Measurements from ENCODE around the gene KRT13. TPM values are rescaled to one million over a fixed set of nuclear protein-coding genes. Genes with fewer than 3 reads are reported as not detected.

Gene KRT13
- total and polyA plus RNA-seq, 12 donors: 0.54 to 20.0 (median 3.5) TPM; not detected in 7

DNA sequence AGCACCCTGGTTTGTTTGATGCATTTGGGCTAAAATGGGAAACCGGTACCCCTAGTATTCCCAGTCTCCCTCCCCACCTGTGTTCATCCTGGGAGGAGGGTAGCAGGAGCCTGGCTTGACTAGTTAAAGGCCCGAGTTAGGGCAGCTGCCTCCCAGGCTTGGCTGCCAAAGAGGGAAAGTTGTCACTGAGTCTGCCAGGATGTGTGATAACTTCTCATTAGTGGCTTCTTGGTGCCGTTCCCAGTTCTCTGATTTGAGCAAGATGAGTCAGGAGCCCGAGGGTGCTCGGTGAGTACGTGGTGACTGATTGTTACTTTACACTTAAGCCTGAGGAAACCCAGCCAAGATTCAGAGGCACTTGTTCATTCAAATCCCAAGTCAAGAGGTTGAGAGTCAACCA lies 40.7 kb downstream of the KRT13 start:
- no peaks in the 10 kb centered on the region for H3K27me3 ChIP-seq
- H3K4me3 ChIP-seq: no peak overlapping the region
- TF ChIP-seq, protein P1, sequence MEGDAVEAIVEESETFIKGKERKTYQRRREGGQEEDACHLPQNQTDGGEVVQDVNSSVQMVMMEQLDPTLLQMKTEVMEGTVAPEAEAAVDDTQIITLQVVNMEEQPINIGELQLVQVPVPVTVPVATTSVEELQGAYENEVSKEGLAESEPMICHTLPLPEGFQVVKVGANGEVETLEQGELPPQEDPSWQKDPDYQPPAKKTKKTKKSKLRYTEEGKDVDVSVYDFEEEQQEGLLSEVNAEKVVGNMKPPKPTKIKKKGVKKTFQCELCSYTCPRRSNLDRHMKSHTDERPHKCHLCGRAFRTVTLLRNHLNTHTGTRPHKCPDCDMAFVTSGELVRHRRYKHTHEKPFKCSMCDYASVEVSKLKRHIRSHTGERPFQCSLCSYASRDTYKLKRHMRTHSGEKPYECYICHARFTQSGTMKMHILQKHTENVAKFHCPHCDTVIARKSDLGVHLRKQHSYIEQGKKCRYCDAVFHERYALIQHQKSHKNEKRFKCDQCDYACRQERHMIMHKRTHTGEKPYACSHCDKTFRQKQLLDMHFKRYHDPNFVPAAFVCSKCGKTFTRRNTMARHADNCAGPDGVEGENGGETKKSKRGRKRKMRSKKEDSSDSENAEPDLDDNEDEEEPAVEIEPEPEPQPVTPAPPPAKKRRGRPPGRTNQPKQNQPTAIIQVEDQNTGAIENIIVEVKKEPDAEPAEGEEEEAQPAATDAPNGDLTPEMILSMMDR (IDR thresholded peaks at IDR 0.05): no peak
- no peak for TF ChIP-seq POLR2A (IDR thresholded peaks at IDR 0.05)
- no peaks in the 10 kb centered on the region for H3K36me3 ChIP-seq (replicated peaks in 1 of 2)
- no peak overlapping the region for H3K27ac ChIP-seq
- H3K9me3 ChIP-seq (replicated peaks in 1 of 3): no peaks in the 10 kb centered on the region
- no peaks in the 10 kb centered on the region for H3K4me1 ChIP-seq (replicated peaks in 1 of 2)
- peak in 6 of 7 donors; percentile 33 to 65 (median 47) for DNase-seq
- WGBS, 4 donors: 37 to 56% (median 39%) methylated on average over 5 to 6 of the region's 6 CpGs
- intact Hi-C loops (cut with DNase I): no loop called here

DNA sequence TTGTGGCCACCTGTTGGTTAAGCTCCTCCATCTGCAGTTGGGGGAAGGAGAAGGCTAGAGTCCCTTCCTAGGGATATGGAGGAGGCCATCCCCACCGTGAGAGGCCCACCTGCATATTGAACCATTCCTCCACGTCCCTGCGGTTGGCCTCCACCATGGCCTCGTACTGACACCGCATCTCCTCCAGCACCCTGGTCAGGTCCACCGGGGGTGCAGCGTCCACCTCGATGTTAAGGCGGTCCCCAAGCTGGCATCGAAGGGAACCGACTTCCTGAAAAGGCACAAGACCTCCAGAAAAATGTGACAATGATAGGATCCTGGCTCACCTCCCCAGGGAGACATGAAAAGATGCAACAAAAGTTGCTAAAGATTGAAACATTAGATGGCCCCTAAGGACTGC lies 41.2 kb downstream of the KRT13 start:
- intact Hi-C loops (cut with DNase I): no loop called here
- H3K27me3 ChIP-seq: no peaks in the 10 kb centered on the region
- no peaks in the 10 kb centered on the region for H3K36me3 ChIP-seq (replicated peaks in 1 of 2)
- H3K9me3 ChIP-seq (replicated peaks in 1 of 3): no peaks in the 10 kb centered on the region
- 87 to 95% (median 89%) methylated on average over 11 of the region's 11 CpGs for WGBS, 4 donors
- no peak for DNase-seq
- no peak overlapping the region for H3K27ac ChIP-seq
- no peak for TF ChIP-seq POLR2A (IDR thresholded peaks at IDR 0.05)
- TF ChIP-seq, protein P1 (IDR thresholded peaks at IDR 0.05): no peak
- H3K4me1 ChIP-seq (replicated peaks in 1 of 2): no peaks in the 10 kb centered on the region
- H3K4me3 ChIP-seq: no peak overlapping the region

DNA sequence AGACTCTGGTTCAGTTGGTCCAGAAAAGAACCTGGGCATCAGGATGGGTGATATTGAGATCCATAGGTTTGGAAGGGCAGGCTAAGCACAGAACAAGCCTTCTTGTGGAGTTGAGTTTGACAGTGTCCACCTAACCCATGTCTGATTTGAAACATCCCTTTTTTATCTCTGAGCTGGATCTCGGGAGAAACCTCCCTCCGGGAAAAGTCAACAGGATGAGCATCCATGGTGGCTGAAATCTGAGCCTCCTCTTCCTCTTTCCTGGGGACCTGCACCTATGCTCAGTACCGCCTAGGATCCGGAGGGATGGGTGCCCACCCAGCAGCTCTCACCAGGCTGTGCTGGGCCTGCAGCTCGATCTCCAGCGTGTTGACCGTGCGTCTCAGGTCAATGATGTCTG lies 41.7 kb downstream of the KRT13 start:
- no peak for DNase-seq
- Histone ChIP-seq H3K9me3 (replicated peaks in 1 of 3) (no peaks in the 10 kb centered on the region), H3K4me1 (replicated peaks in 1 of 2) (no peaks in the 10 kb centered on the region), H3K4me3 (no peak overlapping the region), H3K36me3 (replicated peaks in 1 of 2) (no peaks in the 10 kb centered on the region), H3K27ac (no peak overlapping the region), H3K27me3 (no peaks in the 10 kb centered on the region)
- WGBS, 4 donors: 87 to 100% (median 94%) methylated on average over 7 to 8 of the region's 8 CpGs
- TF ChIP-seq, protein P1 (IDR thresholded peaks at IDR 0.05): no peak
- no peak for TF ChIP-seq POLR2A (IDR thresholded peaks at IDR 0.05)
- intact Hi-C loops (cut with DNase I): no loop called here

DNA sequence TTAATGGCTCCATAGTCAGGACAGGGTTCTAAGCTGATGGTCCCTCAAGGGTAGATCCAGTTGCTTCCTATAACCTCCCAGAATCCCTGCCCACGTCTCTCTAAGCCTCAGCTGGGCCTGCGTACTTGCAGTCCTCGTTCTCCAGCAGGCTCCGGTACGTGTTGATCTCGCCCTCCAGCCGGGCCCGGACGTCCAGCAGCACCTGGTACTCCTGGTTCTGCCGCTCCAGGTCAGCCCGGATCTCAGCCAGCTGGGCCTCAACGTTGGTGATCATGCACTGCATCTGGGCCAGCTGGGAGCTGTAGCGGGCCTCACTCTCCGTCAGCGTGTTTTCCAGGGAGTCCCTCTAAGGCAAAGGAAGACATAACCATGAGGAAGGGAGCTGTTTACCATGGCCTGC lies 42.7 kb downstream of the KRT13 start:
- Histone ChIP-seq H3K4me1 (replicated peaks in 1 of 2) (no peaks in the 10 kb centered on the region), H3K27ac (no peak overlapping the region), H3K9me3 (replicated peaks in 1 of 3) (no peaks in the 10 kb centered on the region), H3K27me3 (no peaks in the 10 kb centered on the region), H3K36me3 (replicated peaks in 1 of 2) (no peaks in the 10 kb centered on the region), H3K4me3 (no peak overlapping the region)
- DNase-seq: no peak
- intact Hi-C loops (cut with DNase I): no loop called here
- TF ChIP-seq, protein P1 (IDR thresholded peaks at IDR 0.05): no peak
- no peak for TF ChIP-seq POLR2A (IDR thresholded peaks at IDR 0.05)
- WGBS, 4 donors: 73 to 82% (median 79%) methylated on average over 11 to 15 of the region's 15 CpGs
